ENCODE data around the gene LRRC7. TPM values are rescaled to one million over a fixed set of nuclear protein-coding genes. Genes with fewer than 3 reads are reported as not detected.

LRRC7 gene
- total and polyA plus RNA-seq, 2 experiments from 2014 or later, result 0.99 to 1.8 TPM

GRCh38 chr1:70090141-70090540 lies 522.4 kb downstream of the LRRC7 start:
- Histone ChIP-seq H3K9me2 (replicated peaks; ENCODE audit: insufficient read depth) (no peaks in the 10 kb centered on the region), H3K4me3 (no peak overlapping the region), H3K4me1 (ENCODE audit: insufficient read depth) (no peaks in the 10 kb centered on the region), H3K36me3 (replicated peaks; ENCODE audit: insufficient read depth, low read depth) (no peaks in the 10 kb centered on the region), H3K9me3 (ENCODE audit: low read depth) (no peaks in the 10 kb centered on the region), H2AFZ (no peak overlapping the region), H3K79me2 (no peaks in the 10 kb centered on the region), H4K20me1 (ENCODE audit: insufficient read depth, poor library complexity, severe bottlenecking) (no peaks in the 10 kb centered on the region), H3K4me2 (no peak overlapping the region), H3K27ac (no peak overlapping the region), H3K27me3 (no peaks in the 10 kb centered on the region)
- TF ChIP-seq EZH2phosphoT487 (IDR thresholded peaks at IDR 0.05; ENCODE audit: low read depth, severe bottlenecking, unreplicated experiment), result no peak
- TF ChIP-seq CTCF (IDR thresholded peaks at IDR 0.05; ENCODE audit: poor library complexity), result no peak
- TF ChIP-seq EZH2 (IDR thresholded peaks at IDR 0.05; ENCODE audit: borderline replicate concordance), result no peak
- 89% methylated on average over 3 of the region's 3 CpGs for WGBS (ENCODE audit: low lambda C conversion rate, missing lambda C conversion rate)
- DNase-seq (ENCODE audit: low spot score), result no peak

- Histone ChIP-seq H3K36me3 (replicated peaks; ENCODE audit: insufficient read depth, low read depth) (no peaks in the 10 kb centered on the region), H3K27ac (no peak overlapping the region), H3K79me2 (no peaks in the 10 kb centered on the region), H2AFZ (no peak overlapping the region), H3K9me2 (replicated peaks; ENCODE audit: insufficient read depth) (no peaks in the 10 kb centered on the region), H3K4me1 (ENCODE audit: insufficient read depth) (no peaks in the 10 kb centered on the region), H3K4me3 (no peak overlapping the region), H3K4me2 (no peak overlapping the region), H3K9me3 (ENCODE audit: low read depth) (no peaks in the 10 kb centered on the region), H4K20me1 (ENCODE audit: insufficient read depth, poor library complexity, severe bottlenecking) (no peaks in the 10 kb centered on the region), H3K27me3 (no peaks in the 10 kb centered on the region)
- no peak for DNase-seq (ENCODE audit: low spot score)
- TF ChIP-seq CTCF (IDR thresholded peaks at IDR 0.05; ENCODE audit: poor library complexity) (no peak), EZH2 (IDR thresholded peaks at IDR 0.05; ENCODE audit: borderline replicate concordance) (no peak)
- whole genome bisulfite sequencing (ENCODE audit: low lambda C conversion rate, missing lambda C conversion rate), result 89% methylated on average over 2 of the region's 2 CpGs
Observed at GRCh38 chr1:70090875-70091274, 523.2 kb downstream of the LRRC7 start.

- TF ChIP-seq CTCF (IDR thresholded peaks at IDR 0.05; ENCODE audit: poor library complexity) (no peak), EZH2phosphoT487 (IDR thresholded peaks at IDR 0.05; ENCODE audit: low read depth, severe bottlenecking, unreplicated experiment) (no peak), EZH2 (IDR thresholded peaks at IDR 0.05; ENCODE audit: borderline replicate concordance) (no peak)
- H3K9me3 ChIP-seq (ENCODE audit: low read depth), result no peaks in the 10 kb centered on the region
- H3K9me2 ChIP-seq (replicated peaks; ENCODE audit: insufficient read depth), result no peaks in the 10 kb centered on the region
- H3K4me2 ChIP-seq, result no peak overlapping the region
- no peak for DNase-seq (ENCODE audit: low spot score)
- no peak overlapping the region for H2AFZ ChIP-seq
- no peak overlapping the region for H3K4me3 ChIP-seq
- no peaks in the 10 kb centered on the region for H3K79me2 ChIP-seq
- no peaks in the 10 kb centered on the region for H3K27me3 ChIP-seq
- H3K36me3 ChIP-seq (replicated peaks; ENCODE audit: insufficient read depth, low read depth), result no peaks in the 10 kb centered on the region
- no peak overlapping the region for H3K27ac ChIP-seq
- no peaks in the 10 kb centered on the region for H3K4me1 ChIP-seq (ENCODE audit: insufficient read depth)
- H4K20me1 ChIP-seq (ENCODE audit: insufficient read depth, poor library complexity, severe bottlenecking), result no peaks in the 10 kb centered on the region
Observed at GRCh38 chr1:70091811-70092210, 524.1 kb downstream of the LRRC7 start.

- no peak for DNase-seq (ENCODE audit: low spot score)
- H3K79me2 ChIP-seq, result no peaks in the 10 kb centered on the region
Observed at GRCh38 chr1:70092526-70092925, 524.8 kb downstream of the LRRC7 start.

More at GRCh38 chr1:70092526-70092925, 524.8 kb downstream of the LRRC7 start:
- no peak overlapping the region for H2AFZ ChIP-seq
- H3K9me3 ChIP-seq (ENCODE audit: low read depth), result no peaks in the 10 kb centered on the region
- H3K4me2 ChIP-seq, result no peak overlapping the region
- no peaks in the 10 kb centered on the region for H3K9me2 ChIP-seq (replicated peaks; ENCODE audit: insufficient read depth)
- WGBS (ENCODE audit: low lambda C conversion rate, missing lambda C conversion rate), result 81% methylated on average over 3 of the region's 3 CpGs
- no peak overlapping the region for H3K4me3 ChIP-seq
- no peak overlapping the region for H3K27ac ChIP-seq
- TF ChIP-seq CTCF (IDR thresholded peaks at IDR 0.05; ENCODE audit: poor library complexity) (no peak), EZH2phosphoT487 (IDR thresholded peaks at IDR 0.05; ENCODE audit: low read depth, severe bottlenecking, unreplicated experiment) (no peak), EZH2 (IDR thresholded peaks at IDR 0.05; ENCODE audit: borderline replicate concordance) (no peak)
- H3K27me3 ChIP-seq, result no peaks in the 10 kb centered on the region
- no peaks in the 10 kb centered on the region for H4K20me1 ChIP-seq (ENCODE audit: insufficient read depth, poor library complexity, severe bottlenecking)
- H3K36me3 ChIP-seq (replicated peaks; ENCODE audit: insufficient read depth, low read depth), result no peaks in the 10 kb centered on the region
- no peaks in the 10 kb centered on the region for H3K4me1 ChIP-seq (ENCODE audit: insufficient read depth)
